ENCODE results near the gene COL13A1.

GRCh38 chr10:69789164-69789576 lies 12.5 kb upstream of the COL13A1 start:
- TF ChIP-seq CTCF (IDR thresholded peaks at IDR 0.05) (peak; percentile 6 to 43 (median 33)), POLR2A (IDR thresholded peaks at IDR 0.05) (no peak)

Data from adrenal gland (tissue), 5 donors.